Keratinocyte (primary cell): ENCODE measurements around the gene RCVRN. TPM values are rescaled to one million over a fixed set of nuclear protein-coding genes. Genes with fewer than 3 reads are reported as not detected.

Source experiments
- DNase-seq: peaks from one replicate; pipeline ENCODE4 v3.0.0-alpha.2; 2011; ENCODE audit warnings: low read depth, missing footprints, low spot score
- FAIRE-seq: peaks from 2 replicates; lab custom pipeline; 2011; peaks lifted over from hg19 to GRCh38; lab: Jason Lieb, UNC
- H2AFZ ChIP-seq: 2 replicates; pipeline ENCODE4 v1.6.0; 2012; ENCODE audit warnings: low read length, control low read depth, inconsistent platforms; ENCODE audit not compliant: control insufficient read depth
- H3K27ac ChIP-seq: 2 replicates; pipeline ENCODE4 v1.5.1; 2011; ENCODE audit warnings: low read length; ENCODE audit not compliant: control insufficient read depth, insufficient read depth
- H3K27me3 ChIP-seq: 3 replicates; pipeline ENCODE4 v1.6.0; 2011; ENCODE audit warnings: low read length; ENCODE audit not compliant: control insufficient read depth, insufficient read depth; ENCODE audit errors: extremely low read depth
- H3K36me3 ChIP-seq, 2 experiments: 2 replicates in 1 of 2; 3 replicates in 1 of 2; pipeline ENCODE4 v1.5.1; 2011; ENCODE audit warnings: low read length in 2 of 2, mild to moderate bottlenecking in 1 of 2; ENCODE audit not compliant: control insufficient read depth in 2 of 2, insufficient read depth in 2 of 2; ENCODE audit errors: extremely low read depth in 1 of 2
- H3K4me1 ChIP-seq: 3 replicates; pipeline ENCODE4 v1.5.1; 2011; ENCODE audit warnings: low read length; ENCODE audit not compliant: control insufficient read depth, insufficient read depth; ENCODE audit errors: extremely low read depth
- H3K4me2 ChIP-seq: 3 replicates; pipeline ENCODE4 v1.6.0; 2011; ENCODE audit warnings: low read depth, low read length; ENCODE audit not compliant: control insufficient read depth, insufficient read depth; ENCODE audit errors: extremely low read depth
- H3K4me3 ChIP-seq, 3 experiments: fragments of 200-600 bp in 1 of 3; sonication (generic) in 1 of 3; 2 replicates in 2 of 3; 3 replicates in 1 of 3; pipeline ENCODE4 v1.5.1; 2011 to 2016; ENCODE audit warnings: low read length in 3 of 3, mild to moderate bottlenecking in 3 of 3, control low read depth in 2 of 3, inconsistent platforms in 1 of 3, low read depth in 1 of 3, mixed read lengths in 1 of 3, mixed run types in 1 of 3, moderate library complexity in 1 of 3; ENCODE audit not compliant: control insufficient read depth in 2 of 3, insufficient read depth in 2 of 3; ENCODE audit errors: extremely low read depth in 1 of 3
- H3K79me2 ChIP-seq: 2 replicates; pipeline ENCODE4 v1.6.0; 2012; ENCODE audit warnings: low read length; ENCODE audit not compliant: control insufficient read depth, insufficient read depth
- H3K9ac ChIP-seq: 3 replicates; pipeline ENCODE4 v1.6.0; 2011; ENCODE audit warnings: low read length; ENCODE audit not compliant: control insufficient read depth, insufficient read depth; ENCODE audit errors: extremely low read depth
- H3K9me1 ChIP-seq: 3 replicates; pipeline ENCODE4 v1.6.0; 2011; ENCODE audit warnings: low read length; ENCODE audit not compliant: control insufficient read depth, insufficient read depth; ENCODE audit errors: extremely low read depth
- H3K9me3 ChIP-seq: 2 replicates; pipeline ENCODE4 v1.5.1; 2012; ENCODE audit warnings: low read depth, low read length; ENCODE audit not compliant: control insufficient read depth
- H4K20me1 ChIP-seq: 3 replicates; pipeline ENCODE4 v1.6.0; 2011; ENCODE audit warnings: low read length; ENCODE audit not compliant: control insufficient read depth, insufficient read depth; ENCODE audit errors: extremely low read depth
- CTCF ChIP-seq, 3 experiments: IDR thresholded peaks in 1 of 3; conservative IDR thresholded peaks in 1 of 3; optimal IDR thresholded peaks in 1 of 3; 2 replicates in 2 of 3; 3 replicates in 1 of 3; pipeline versions ENCODE3 to v1.5.1; 2011; ENCODE audit warnings: low read length in 3 of 3, mild to moderate bottlenecking in 3 of 3, moderate library complexity in 2 of 3, control low read depth in 1 of 3, inconsistent platforms in 1 of 3; ENCODE audit not compliant: insufficient read depth in 2 of 3; ENCODE audit errors: extremely low read depth in 1 of 3
- EZH2 ChIP-seq: IDR thresholded peaks from one replicate; pipeline ENCODE4 v1.6.1; 2012; ENCODE audit warnings: inconsistent platforms, mild to moderate bottlenecking, low read length, moderate library complexity
- dilution Hi-C: fragments of 300-500 bp; cut with MboI; formaldehyde crosslinking; loops from one replicate; pipeline ENCODE4 v1.7.0; 2020; ENCODE audit warnings: low sequenced_read_pairs; ENCODE audit not compliant: extremely low pct_ligation_motif_present
- polyA plus RNA-seq, 5 experiments: library from polyadenylated mRNA; depleted of rRNA in 3 of 5; stranded (reverse) in 3 of 5; stranded (forward) in 1 of 5; unstranded in 1 of 5; fragments of >200 nt; gene quantifications; 1 replicate in 1 of 5; 2 replicates in 3 of 5; 3 replicates in 1 of 5; pipeline versions ENCODE4 v1.2.1 to v1.2.3, GENCODE V29; 2011 to 2012; ENCODE audit warnings: missing spikeins in 2 of 5, low read depth in 1 of 5, low replicate concordance in 1 of 5

The RCVRN gene
- polyA plus RNA-seq, 1 donor (not counting 4 experiments of a cell fraction or from before 2014, with no cell fraction given): not detected

GRCh38 chr17:9940841-9941240 lies 35.8 kb upstream of the RCVRN start:
- Histone ChIP-seq H3K4me2 (no peak overlapping the region), H4K20me1 (no peaks in the 10 kb centered on the region), H3K9me1 (no peaks in the 10 kb centered on the region), H3K27ac (no peak overlapping the region), H3K36me3 (no peaks in the 10 kb centered on the region), H2AFZ (no peak overlapping the region), H3K4me3 (no peak overlapping the region), H3K27me3 (no peaks in the 10 kb centered on the region), H3K9me3 (no peaks in the 10 kb centered on the region), H3K4me1 (no peaks in the 10 kb centered on the region), H3K9ac (no peak overlapping the region), H3K79me2 (no peaks in the 10 kb centered on the region)
- TF ChIP-seq CTCF (optimal IDR thresholded peaks at IDR 0.05 in 1 of 3, IDR thresholded peaks at IDR 0.05 in 1 of 3, conservative IDR thresholded peaks at IDR 0.05 in 1 of 3; ENCODE audit: extremely low read depth in 1 of 3, insufficient read depth in 2 of 3, low read length in 3 of 3): no peak
- TF ChIP-seq EZH2: no peak
- DNase-seq: no peak
- FAIRE-seq: no peak
- dilution Hi-C loops: no loop called here

- H3K4me2 ChIP-seq: no peak overlapping the region
- dilution Hi-C loops: no loop called here
- no peaks in the 10 kb centered on the region for H3K36me3 ChIP-seq
- H4K20me1 ChIP-seq: no peaks in the 10 kb centered on the region
- no peak overlapping the region for H2AFZ ChIP-seq
- FAIRE-seq (no peak), DNase-seq (no peak)
- H3K9ac ChIP-seq: no peak overlapping the region
- TF ChIP-seq CTCF (optimal IDR thresholded peaks at IDR 0.05 in 1 of 3, IDR thresholded peaks at IDR 0.05 in 1 of 3, conservative IDR thresholded peaks at IDR 0.05 in 1 of 3; ENCODE audit: extremely low read depth in 1 of 3, insufficient read depth in 2 of 3, low read length in 3 of 3) (no peak), EZH2 (no peak)
- no peaks in the 10 kb centered on the region for H3K9me3 ChIP-seq
- H3K4me3 ChIP-seq: no peak overlapping the region
- H3K9me1 ChIP-seq: no peaks in the 10 kb centered on the region
- no peaks in the 10 kb centered on the region for H3K27me3 ChIP-seq
- H3K79me2 ChIP-seq: no peaks in the 10 kb centered on the region
- no peak overlapping the region for H3K27ac ChIP-seq
- H3K4me1 ChIP-seq: no peaks in the 10 kb centered on the region
Measured at GRCh38 chr17:9938764-9939163, 33.7 kb upstream of the RCVRN start.
